HCT116 (cell line): ENCODE results near the gene KDM1B. TPM values are rescaled to one million over a fixed set of nuclear protein-coding genes. Genes with fewer than 3 reads are reported as not detected.

ENCODE experiments used
- ATAC-seq: fragments of 200-7000 bp; cut with Tn5 transposase; 2 replicates; pipeline ENCODE4 v1.9.1; 2020; ENCODE audit warnings: mild to moderate bottlenecking, moderate library complexity
- BruUV-seq: library from RNA; stranded (reverse); fragments of 400-500 nt; replicated peaks from 2 replicates; lab custom pipeline; 2021; lab: Mats Ljungman, UMichigan
- CTCF ChIA-PET: fragments of 300-600 bp; sonication (Branson Sonifier 250); formaldehyde crosslinking; loops from one replicate; lab custom pipeline; 2021; ENCODE audit warnings: antibody characterized with exemption; lab: Charles Lee
- POLR2A ChIA-PET: fragments of 300-600, 350-600 bp; sonication (Branson Sonifier 250); formaldehyde crosslinking; loops from one replicate; lab custom pipeline; 2021; ENCODE audit warnings: antibody characterized with exemption; lab: Charles Lee
- RAD21 ChIA-PET, 2 experiments: fragments of 300-600 bp; sonication (Branson Sonifier 250); formaldehyde crosslinking; loops; one replicate each; lab custom pipeline; 2023; ENCODE audit warnings: low total read pairs in 2 of 2; ENCODE audit not compliant: uncharacterized antibody in 2 of 2, unreplicated experiment in 2 of 2, low non-redundant PET in 1 of 2; lab: Charles Lee
- DNase-seq: peaks from one replicate; pipeline ENCODE4 v3.0.0-alpha.2; 2010; ENCODE audit warnings: low read depth, low spot score
- H2AFZ ChIP-seq: fragments of 200-600 bp; shearing (Covaris generic), sonication (generic); 2 replicates; pipeline ENCODE4 v1.6.1; 2017; ENCODE audit warnings: low read depth, mixed run types, mixed read lengths, antibody characterized with exemption, low read length; ENCODE audit not compliant: poor library complexity, severe bottlenecking
- H3K27ac ChIP-seq: 2 replicates; pipeline ENCODE4 v1.5.1; 2012; ENCODE audit warnings: low read depth, low read length
- H3K27me3 ChIP-seq: fragments of 200-600 bp; sonication (generic); 2 replicates; pipeline ENCODE4 v1.6.1; 2016; ENCODE audit warnings: mixed run types, low read length, mixed read lengths; ENCODE audit not compliant: insufficient read depth
- H3K36me3 ChIP-seq, 2 experiments: fragments of 200-500 bp in 1 of 2; fragments of 200-600 bp in 1 of 2; sonication (Bioruptor generic) in 1 of 2; sonication (generic) in 1 of 2; 2 replicates each; pipeline versions ENCODE4 v1.5.1 to v1.6.1; 2014 to 2016; ENCODE audit warnings: low read length in 2 of 2, inconsistent platforms in 1 of 2, mixed read lengths in 1 of 2, mixed run types in 1 of 2; ENCODE audit not compliant: insufficient read depth in 2 of 2, control insufficient read depth in 1 of 2
- H3K4me1 ChIP-seq, 2 experiments: fragments of 200-600 bp in 1 of 2; sonication (generic) in 1 of 2; 2 replicates each; pipeline versions ENCODE4 v1.5.1 to v1.6.1; 2012 to 2017; ENCODE audit warnings: low read length in 2 of 2, inconsistent platforms in 1 of 2, mild to moderate bottlenecking in 1 of 2, mixed read lengths in 1 of 2, mixed run types in 1 of 2, moderate library complexity in 1 of 2; ENCODE audit not compliant: insufficient read depth in 2 of 2, control insufficient read depth in 1 of 2
- H3K4me2 ChIP-seq: fragments of 200-600 bp; sonication (generic); 2 replicates; pipeline ENCODE4 v1.6.1; 2017; ENCODE audit warnings: mixed run types, low read length, mixed read lengths
- H3K4me3 ChIP-seq, 2 experiments: fragments of 200-600 bp in 1 of 2; sonication (generic) in 1 of 2; replicated peaks in 1 of 2; 2 replicates each; pipeline ENCODE4 v1.5.1; 2011 to 2016; ENCODE audit warnings: low read length in 2 of 2, control low read depth in 1 of 2, low read depth in 1 of 2, mild to moderate bottlenecking in 1 of 2, mixed read lengths in 1 of 2, mixed run types in 1 of 2
- H3K79me2 ChIP-seq: fragments of 200-600 bp; sonication (generic); 2 replicates; pipeline ENCODE4 v1.6.1; 2017; ENCODE audit warnings: mild to moderate bottlenecking, mixed run types, low read length, moderate library complexity, mixed read lengths; ENCODE audit not compliant: insufficient read depth
- H3K9ac ChIP-seq: fragments of 200-600 bp; sonication (generic); 2 replicates; pipeline ENCODE4 v1.6.1; 2016; ENCODE audit warnings: low read length, mixed read lengths
- H3K9me2 ChIP-seq: fragments of 200-600 bp; sonication (generic), shearing (Covaris generic); 2 replicates; pipeline ENCODE4 v1.6.1; 2017; ENCODE audit warnings: mixed run types, mild to moderate bottlenecking, moderate library complexity; ENCODE audit not compliant: insufficient read depth
- H3K9me3 ChIP-seq, 2 experiments: fragments of 200-500 bp in 1 of 2; fragments of 200-600 bp in 1 of 2; sonication (Bioruptor generic) in 1 of 2; sonication (generic) in 1 of 2; 2 replicates each; pipeline ENCODE4 v1.6.1; 2014 to 2017; ENCODE audit warnings: low read length in 2 of 2, mixed read lengths in 2 of 2, inconsistent platforms in 1 of 2, low read depth in 1 of 2, mild to moderate bottlenecking in 1 of 2, mixed run types in 1 of 2, moderate library complexity in 1 of 2; ENCODE audit not compliant: control insufficient read depth in 1 of 2, insufficient read depth in 1 of 2
- H4K20me1 ChIP-seq: fragments of 200-600 bp; sonication (generic), shearing (Covaris generic); 2 replicates; pipeline ENCODE4 v1.6.1; 2017; ENCODE audit warnings: mixed run types, mild to moderate bottlenecking, moderate library complexity; ENCODE audit not compliant: insufficient read depth
- CBX3 ChIP-seq: IDR thresholded peaks from 2 replicates; pipeline ENCODE4 v1.6.1; 2012; ENCODE audit warnings: low read depth
- CEBPB ChIP-seq: IDR thresholded peaks from 2 replicates; pipeline ENCODE4 v1.6.1; 2012; ENCODE audit warnings: low read depth
- EGR1 ChIP-seq: IDR thresholded peaks from 2 replicates; pipeline ENCODE4 v1.6.1; 2012; ENCODE audit warnings: low read depth
- ELF1 ChIP-seq: IDR thresholded peaks from 2 replicates; pipeline ENCODE4 v1.6.1; 2012; ENCODE audit warnings: low read depth, borderline replicate concordance
- EZH2 ChIP-seq: fragments of 200-600 bp; sonication (generic); IDR thresholded peaks from 2 replicates; pipeline ENCODE4 v1.6.1; 2017; ENCODE audit warnings: antibody characterized with exemption, mixed run types
- EZH2phosphoT487 ChIP-seq: fragments of 200-600 bp; IDR thresholded peaks from 2 replicates; pipeline ENCODE4 v1.6.1; 2018; ENCODE audit warnings: antibody characterized with exemption, borderline replicate concordance
- FOSL1 ChIP-seq: IDR thresholded peaks from 2 replicates; pipeline ENCODE4 v1.6.1; 2012; ENCODE audit warnings: low read depth
- JUND ChIP-seq: IDR thresholded peaks from 2 replicates; pipeline ENCODE4 v1.6.1; 2012
- POLR2A ChIP-seq: IDR thresholded peaks from 2 replicates; pipeline ENCODE4 v1.7.0; 2011; ENCODE audit warnings: borderline replicate concordance; ENCODE audit not compliant: insufficient read depth, insufficient read length; ENCODE audit errors: extremely low read depth
- POLR2AphosphoS5 ChIP-seq: IDR thresholded peaks from 2 replicates; pipeline ENCODE4 v1.6.1; 2011; ENCODE audit warnings: mild to moderate bottlenecking, low read depth, low read length, moderate library complexity
- RAD21 ChIP-seq: IDR thresholded peaks from 2 replicates; pipeline ENCODE4 v1.6.1; 2012; ENCODE audit warnings: low read depth, mild to moderate bottlenecking
- SP1 ChIP-seq: IDR thresholded peaks from 2 replicates; pipeline ENCODE4 v1.6.1; 2012; ENCODE audit warnings: low read depth
- YY1 ChIP-seq: IDR thresholded peaks from 2 replicates; pipeline ENCODE4 v1.6.1; 2011; ENCODE audit warnings: low read length, low read depth, moderate library complexity, mild to moderate bottlenecking; ENCODE audit not compliant: insufficient replicate concordance; ENCODE audit errors: extremely low read depth
- ZFX ChIP-seq: fragments of 450-650 bp; IDR thresholded peaks from 2 replicates; pipeline ENCODE4 v1.6.1; 2017
- ZNF274 ChIP-seq: fragments of 200-500 bp; sonication (Bioruptor generic); IDR thresholded peaks from 2 replicates; pipeline ENCODE4 v1.6.1; 2014; ENCODE audit warnings: mild to moderate bottlenecking, low read depth, low read length, inconsistent platforms
- intact Hi-C: fragments of 100-400 bp; cut with micrococcal nuclease; formaldehyde crosslinking; loops from 2 replicates; pipeline ENCODE4 v1.10.0; 2022
- total RNA-seq: library from RNA; stranded (reverse); gene quantifications from one replicate; pipeline ENCODE4 v1.2.1, GENCODE V29; 2021; ENCODE audit not compliant: unreplicated experiment
- TF ChIP-seq, protein P1 (sequence below): IDR thresholded peaks from 2 replicates; pipeline ENCODE4 v1.6.1; 2012
- TF ChIP-seq, protein P2 (sequence below): IDR thresholded peaks from 2 replicates; pipeline ENCODE4 v1.6.1; 2012; ENCODE audit warnings: low read depth
- TF ChIP-seq, protein P3 (sequence below): IDR thresholded peaks from 2 replicates; pipeline ENCODE4 v1.6.1; 2011; ENCODE audit warnings: mild to moderate bottlenecking, low read length, moderate library complexity; ENCODE audit not compliant: insufficient replicate concordance; ENCODE audit errors: extremely low read depth
- TF ChIP-seq, protein P4 (sequence below), 3 experiments: fragments of 200-600 bp in 1 of 3; sonication (generic) in 1 of 3; IDR thresholded peaks in 2 of 3; conservative IDR thresholded peaks in 1 of 3; 2 replicates each; pipeline ENCODE4 v1.5.1; 2012 to 2017; ENCODE audit warnings: low read depth in 2 of 3, low read length in 2 of 3, antibody characterized with exemption in 1 of 3, borderline replicate concordance in 1 of 3, control low read depth in 1 of 3, mild to moderate bottlenecking in 1 of 3, mixed read lengths in 1 of 3, mixed run types in 1 of 3, moderate library complexity in 1 of 3; ENCODE audit not compliant: insufficient read depth in 1 of 3
- TF ChIP-seq, protein P5 (sequence below): IDR thresholded peaks from 2 replicates; pipeline ENCODE4 v1.6.1; 2012

KDM1B gene
- total RNA-seq, 1 experiment from 2014 or later = 24.5 TPM

DNA sequence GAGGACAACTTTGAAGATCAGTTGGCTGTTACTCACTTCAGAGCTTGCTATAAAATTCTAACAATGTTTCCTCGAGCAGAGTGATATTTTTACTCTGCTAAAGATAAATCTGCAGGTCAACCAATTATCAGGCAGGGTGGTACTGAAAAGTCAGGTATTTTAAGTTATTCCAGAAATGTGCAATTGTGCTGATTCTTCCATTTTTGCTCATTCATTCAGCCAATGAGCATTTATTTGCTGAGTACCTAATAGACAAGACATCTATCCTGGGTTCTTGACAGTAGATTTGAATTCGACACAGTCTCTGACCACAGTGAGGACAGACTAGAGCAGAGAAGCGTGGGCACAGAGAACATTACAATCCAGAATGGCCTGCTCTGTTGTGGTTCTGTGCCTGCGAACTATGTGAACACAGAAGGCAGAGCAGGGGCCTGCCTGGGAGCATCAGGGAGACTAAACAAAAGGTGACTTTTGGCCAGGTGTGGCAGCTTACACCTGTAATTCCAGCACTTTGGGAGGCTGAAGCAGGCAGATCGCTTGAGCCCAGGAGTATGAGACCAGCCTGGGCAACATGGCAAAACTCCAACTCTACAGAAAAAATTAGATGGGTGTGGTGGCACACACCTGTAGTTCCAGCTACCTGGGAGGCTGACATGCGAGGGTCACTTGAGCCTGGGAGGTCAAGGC is 15.1 kb upstream of the KDM1B start:
- Histone ChIP-seq H3K9me2 (no peaks in the 10 kb centered on the region), H3K4me2 (no peak overlapping the region), H3K4me1 (no peaks in the 10 kb centered on the region), H2AFZ (no peak overlapping the region), H3K9me3 (no peaks in the 10 kb centered on the region), H3K27me3 (no peaks in the 10 kb centered on the region), H3K27ac (no peak overlapping the region), H3K36me3 (0 out of 4 replicates have a peak, but pooled peaks cover 0 to 2% of the 10 kb centered on the region in 2 experiments), H3K4me3 (no peak overlapping the region), H4K20me1 (no peaks in the 10 kb centered on the region), H3K9ac (no peak overlapping the region), H3K79me2 (no peaks in the 10 kb centered on the region)
- TF ChIP-seq ZFX = no peak
- TF ChIP-seq, protein P1, sequence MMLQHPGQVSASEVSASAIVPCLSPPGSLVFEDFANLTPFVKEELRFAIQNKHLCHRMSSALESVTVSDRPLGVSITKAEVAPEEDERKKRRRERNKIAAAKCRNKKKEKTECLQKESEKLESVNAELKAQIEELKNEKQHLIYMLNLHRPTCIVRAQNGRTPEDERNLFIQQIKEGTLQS = no peak
- TF ChIP-seq CBX3 = no peak
- no peak for TF ChIP-seq EZH2
- no peak for TF ChIP-seq JUND
- no peak for TF ChIP-seq CEBPB
- TF ChIP-seq, protein P2, sequence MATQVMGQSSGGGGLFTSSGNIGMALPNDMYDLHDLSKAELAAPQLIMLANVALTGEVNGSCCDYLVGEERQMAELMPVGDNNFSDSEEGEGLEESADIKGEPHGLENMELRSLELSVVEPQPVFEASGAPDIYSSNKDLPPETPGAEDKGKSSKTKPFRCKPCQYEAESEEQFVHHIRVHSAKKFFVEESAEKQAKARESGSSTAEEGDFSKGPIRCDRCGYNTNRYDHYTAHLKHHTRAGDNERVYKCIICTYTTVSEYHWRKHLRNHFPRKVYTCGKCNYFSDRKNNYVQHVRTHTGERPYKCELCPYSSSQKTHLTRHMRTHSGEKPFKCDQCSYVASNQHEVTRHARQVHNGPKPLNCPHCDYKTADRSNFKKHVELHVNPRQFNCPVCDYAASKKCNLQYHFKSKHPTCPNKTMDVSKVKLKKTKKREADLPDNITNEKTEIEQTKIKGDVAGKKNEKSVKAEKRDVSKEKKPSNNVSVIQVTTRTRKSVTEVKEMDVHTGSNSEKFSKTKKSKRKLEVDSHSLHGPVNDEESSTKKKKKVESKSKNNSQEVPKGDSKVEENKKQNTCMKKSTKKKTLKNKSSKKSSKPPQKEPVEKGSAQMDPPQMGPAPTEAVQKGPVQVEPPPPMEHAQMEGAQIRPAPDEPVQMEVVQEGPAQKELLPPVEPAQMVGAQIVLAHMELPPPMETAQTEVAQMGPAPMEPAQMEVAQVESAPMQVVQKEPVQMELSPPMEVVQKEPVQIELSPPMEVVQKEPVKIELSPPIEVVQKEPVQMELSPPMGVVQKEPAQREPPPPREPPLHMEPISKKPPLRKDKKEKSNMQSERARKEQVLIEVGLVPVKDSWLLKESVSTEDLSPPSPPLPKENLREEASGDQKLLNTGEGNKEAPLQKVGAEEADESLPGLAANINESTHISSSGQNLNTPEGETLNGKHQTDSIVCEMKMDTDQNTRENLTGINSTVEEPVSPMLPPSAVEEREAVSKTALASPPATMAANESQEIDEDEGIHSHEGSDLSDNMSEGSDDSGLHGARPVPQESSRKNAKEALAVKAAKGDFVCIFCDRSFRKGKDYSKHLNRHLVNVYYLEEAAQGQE = no peak
- no peak for TF ChIP-seq FOSL1
- no peak for TF ChIP-seq ELF1
- TF ChIP-seq, protein P3, sequence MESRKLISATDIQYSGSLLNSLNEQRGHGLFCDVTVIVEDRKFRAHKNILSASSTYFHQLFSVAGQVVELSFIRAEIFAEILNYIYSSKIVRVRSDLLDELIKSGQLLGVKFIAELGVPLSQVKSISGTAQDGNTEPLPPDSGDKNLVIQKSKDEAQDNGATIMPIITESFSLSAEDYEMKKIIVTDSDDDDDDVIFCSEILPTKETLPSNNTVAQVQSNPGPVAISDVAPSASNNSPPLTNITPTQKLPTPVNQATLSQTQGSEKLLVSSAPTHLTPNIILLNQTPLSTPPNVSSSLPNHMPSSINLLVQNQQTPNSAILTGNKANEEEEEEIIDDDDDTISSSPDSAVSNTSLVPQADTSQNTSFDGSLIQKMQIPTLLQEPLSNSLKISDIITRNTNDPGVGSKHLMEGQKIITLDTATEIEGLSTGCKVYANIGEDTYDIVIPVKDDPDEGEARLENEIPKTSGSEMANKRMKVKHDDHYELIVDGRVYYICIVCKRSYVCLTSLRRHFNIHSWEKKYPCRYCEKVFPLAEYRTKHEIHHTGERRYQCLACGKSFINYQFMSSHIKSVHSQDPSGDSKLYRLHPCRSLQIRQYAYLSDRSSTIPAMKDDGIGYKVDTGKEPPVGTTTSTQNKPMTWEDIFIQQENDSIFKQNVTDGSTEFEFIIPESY = no peak
- no peak for TF ChIP-seq ZNF274
- no peak for TF ChIP-seq EGR1
- TF ChIP-seq RAD21 = no peak
- no peak for TF ChIP-seq EZH2phosphoT487
- TF ChIP-seq, protein P4, sequence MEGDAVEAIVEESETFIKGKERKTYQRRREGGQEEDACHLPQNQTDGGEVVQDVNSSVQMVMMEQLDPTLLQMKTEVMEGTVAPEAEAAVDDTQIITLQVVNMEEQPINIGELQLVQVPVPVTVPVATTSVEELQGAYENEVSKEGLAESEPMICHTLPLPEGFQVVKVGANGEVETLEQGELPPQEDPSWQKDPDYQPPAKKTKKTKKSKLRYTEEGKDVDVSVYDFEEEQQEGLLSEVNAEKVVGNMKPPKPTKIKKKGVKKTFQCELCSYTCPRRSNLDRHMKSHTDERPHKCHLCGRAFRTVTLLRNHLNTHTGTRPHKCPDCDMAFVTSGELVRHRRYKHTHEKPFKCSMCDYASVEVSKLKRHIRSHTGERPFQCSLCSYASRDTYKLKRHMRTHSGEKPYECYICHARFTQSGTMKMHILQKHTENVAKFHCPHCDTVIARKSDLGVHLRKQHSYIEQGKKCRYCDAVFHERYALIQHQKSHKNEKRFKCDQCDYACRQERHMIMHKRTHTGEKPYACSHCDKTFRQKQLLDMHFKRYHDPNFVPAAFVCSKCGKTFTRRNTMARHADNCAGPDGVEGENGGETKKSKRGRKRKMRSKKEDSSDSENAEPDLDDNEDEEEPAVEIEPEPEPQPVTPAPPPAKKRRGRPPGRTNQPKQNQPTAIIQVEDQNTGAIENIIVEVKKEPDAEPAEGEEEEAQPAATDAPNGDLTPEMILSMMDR (IDR thresholded peaks at IDR 0.05 in 2 of 3, conservative IDR thresholded peaks at IDR 0.05 in 1 of 3; ENCODE audit: borderline replicate concordance in 1 of 3, insufficient read depth in 1 of 3, low read depth in 2 of 3, low read length in 2 of 3) = no peak
- no peak for TF ChIP-seq SP1
- no peak for TF ChIP-seq YY1
- TF ChIP-seq POLR2A = no peak
- TF ChIP-seq POLR2AphosphoS5 = no peak
- TF ChIP-seq, protein P5, sequence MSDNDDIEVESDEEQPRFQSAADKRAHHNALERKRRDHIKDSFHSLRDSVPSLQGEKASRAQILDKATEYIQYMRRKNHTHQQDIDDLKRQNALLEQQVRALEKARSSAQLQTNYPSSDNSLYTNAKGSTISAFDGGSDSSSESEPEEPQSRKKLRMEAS = no peak
- ATAC-seq (no peak), DNase-seq (no peak)
- POLR2A ChIA-PET = no interaction called here
- CTCF ChIA-PET = no interaction called here
- intact Hi-C loops = no loop called here
- RAD21 ChIA-PET = no interaction called here
- no TSS peak for BruUV-seq
